SJCRH30 (cell line): ENCODE measurements around the gene COPRS. TPM values are rescaled to one million over a fixed set of nuclear protein-coding genes. Genes with fewer than 3 reads are reported as not detected.
A peak's percentile ranks its signal among the peaks of the same experiment; 100 is the strongest.
"Not testable (repeated sequence)": the region's sequence is repeated elsewhere in the genome, so short reads cannot be mapped to it uniquely, and the experiment has no call there.

Experiments used
- DNase-seq, 2 experiments: peaks; one replicate each; pipeline ENCODE4 v3.0.0-alpha.2; 2015 to 2020
- H3K27ac ChIP-seq: fragments of 250-450 bp; sonication (Bioruptor Pico); 2 replicates; pipeline ENCODE4 v1.5.1; 2020; ENCODE audit warnings: mild to moderate bottlenecking, moderate library complexity
- H3K27me3 ChIP-seq: fragments of 250-450 bp; sonication (Bioruptor Pico); 2 replicates; pipeline ENCODE4 v1.5.1; 2020; ENCODE audit warnings: mild to moderate bottlenecking, moderate library complexity
- H3K36me3 ChIP-seq: fragments of 250-450 bp; sonication (Bioruptor Pico); 2 replicates; pipeline ENCODE4 v1.5.1; 2020; ENCODE audit warnings: mild to moderate bottlenecking, moderate library complexity
- H3K4me1 ChIP-seq: fragments of 250-450 bp; sonication (Bioruptor Pico); 2 replicates; pipeline ENCODE4 v1.5.1; 2020; ENCODE audit warnings: mild to moderate bottlenecking, moderate library complexity
- H3K4me3 ChIP-seq: fragments of 250-450 bp; sonication (Bioruptor Pico); 2 replicates; pipeline ENCODE4 v1.5.1; 2020; ENCODE audit warnings: mild to moderate bottlenecking, moderate library complexity
- H3K9me3 ChIP-seq: fragments of 250-450 bp; sonication (Bioruptor Pico); replicated peaks from 2 replicates; pipeline ENCODE4 v1.5.1; 2020; ENCODE audit warnings: mild to moderate bottlenecking, moderate library complexity
- total RNA-seq: library from RNA; depleted of rRNA; stranded (reverse); fragments of >200 nt; shearing (Covaris generic); gene quantifications from 2 replicates; pipeline ENCODE4 v1.2.3, GENCODE V29; 2014

Gene COPRS
- total RNA-seq, 1 experiment from 2014 or later, result 94.7 TPM

- Histone ChIP-seq H3K27me3 (no peaks in the 10 kb centered on the region), H3K4me3 (no peak overlapping the region), H3K9me3 (no peaks in the 10 kb centered on the region), H3K4me1 (no peaks in the 10 kb centered on the region; the same call in 1 of the 2 replicates), H3K36me3 (no peaks in the 10 kb centered on the region), H3K27ac (no peak overlapping the region)
- DNase-seq, result peak; percentile 26 to 49
These were observed 27.8 kb downstream of the COPRS start for GRCh38 chr17:31830971-31831858.

GRCh38 chr17:31829649-31830048 is 29.4 kb downstream of the COPRS start:
- H3K4me1 ChIP-seq, result no peaks in the 10 kb centered on the region; the same call in 1 of the 2 replicates
- H3K27me3 ChIP-seq, result no peaks in the 10 kb centered on the region
- no peak for DNase-seq
- no peak overlapping the region for H3K4me3 ChIP-seq
- no peaks in the 10 kb centered on the region for H3K9me3 ChIP-seq
- no peak overlapping the region for H3K27ac ChIP-seq
- no peaks in the 10 kb centered on the region for H3K36me3 ChIP-seq

GRCh38 chr17:31828955-31829354 is 30.1 kb downstream of the COPRS start:
- H3K9me3 ChIP-seq, H3K4me1 ChIP-seq, H3K27ac ChIP-seq, H3K4me3 ChIP-seq, H3K36me3 ChIP-seq, H3K27me3 ChIP-seq, DNase-seq: not testable (repeated sequence)

GRCh38 chr17:31825961-31826691 is 32.9 kb downstream of the COPRS start:
- Histone ChIP-seq H3K4me3 (no peak overlapping the region), H3K27ac (no peak overlapping the region), H3K4me1 (no peaks in the 10 kb centered on the region; the same call in 1 of the 2 replicates), H3K27me3 (no peaks in the 10 kb centered on the region), H3K9me3 (no peaks in the 10 kb centered on the region), H3K36me3 (no peaks in the 10 kb centered on the region)
- peak; percentile 40 to 45 for DNase-seq

DNA sequence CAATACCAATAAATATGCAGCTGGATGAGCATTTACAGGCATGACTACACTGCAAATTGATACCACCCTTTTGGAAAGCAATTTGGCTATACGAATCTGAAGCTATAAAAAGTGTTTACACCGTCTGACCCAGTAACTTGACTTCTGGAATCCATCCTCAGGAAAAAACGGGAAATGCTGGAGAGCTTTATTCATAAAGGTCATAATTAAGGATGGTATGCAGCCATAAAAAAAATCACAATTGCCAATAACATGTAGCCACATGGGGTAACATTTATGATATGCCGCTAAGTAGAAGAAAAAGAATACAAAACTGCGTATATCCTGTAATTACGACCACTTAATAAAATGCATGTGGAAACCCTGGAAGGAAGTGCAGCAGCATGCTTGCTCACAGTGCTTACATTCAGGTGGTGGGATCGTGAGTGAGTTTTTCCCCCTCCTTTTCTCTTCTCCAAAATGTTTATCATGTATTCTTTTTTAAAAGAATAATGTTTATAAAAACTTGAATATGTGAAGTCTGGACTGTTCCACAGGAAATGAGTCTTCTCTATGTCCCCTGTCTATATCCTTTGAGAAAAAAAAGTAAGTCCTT is 34.2 kb downstream of the COPRS start:
- H3K27ac ChIP-seq, result no peak overlapping the region
- H3K4me3 ChIP-seq, result no peak overlapping the region
- H3K27me3 ChIP-seq, result no peaks in the 10 kb centered on the region
- H3K4me1 ChIP-seq, result no peaks in the 10 kb centered on the region; the same call in 1 of the 2 replicates
- no peaks in the 10 kb centered on the region for H3K36me3 ChIP-seq
- no peaks in the 10 kb centered on the region for H3K9me3 ChIP-seq
- DNase-seq, result no peak

DNA sequence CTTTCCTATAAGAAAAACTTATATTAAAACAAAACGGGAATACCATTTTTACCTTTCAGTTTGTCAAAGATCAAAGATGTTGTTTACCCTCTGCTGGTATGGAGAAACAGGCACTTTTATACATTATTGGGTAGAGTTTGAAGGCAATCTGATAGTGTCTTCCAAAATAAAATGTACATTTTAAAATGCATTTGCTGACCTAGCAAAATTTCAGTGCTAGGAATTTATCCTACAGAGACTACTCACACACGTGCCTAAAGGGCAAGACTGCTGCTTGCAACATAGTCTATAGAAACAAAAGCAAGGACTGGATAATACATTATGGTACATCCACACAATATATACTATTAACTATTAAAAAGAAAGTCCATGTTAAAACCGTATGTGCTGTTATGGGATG is 36.0 kb downstream of the COPRS start:
- DNase-seq, result no peak
- Histone ChIP-seq H3K4me1 (no peaks in the 10 kb centered on the region; the same call in 1 of the 2 replicates), H3K4me3 (no peak overlapping the region), H3K9me3 (no peaks in the 10 kb centered on the region), H3K27ac (no peak overlapping the region), H3K27me3 (no peaks in the 10 kb centered on the region), H3K36me3 (no peaks in the 10 kb centered on the region)

DNA sequence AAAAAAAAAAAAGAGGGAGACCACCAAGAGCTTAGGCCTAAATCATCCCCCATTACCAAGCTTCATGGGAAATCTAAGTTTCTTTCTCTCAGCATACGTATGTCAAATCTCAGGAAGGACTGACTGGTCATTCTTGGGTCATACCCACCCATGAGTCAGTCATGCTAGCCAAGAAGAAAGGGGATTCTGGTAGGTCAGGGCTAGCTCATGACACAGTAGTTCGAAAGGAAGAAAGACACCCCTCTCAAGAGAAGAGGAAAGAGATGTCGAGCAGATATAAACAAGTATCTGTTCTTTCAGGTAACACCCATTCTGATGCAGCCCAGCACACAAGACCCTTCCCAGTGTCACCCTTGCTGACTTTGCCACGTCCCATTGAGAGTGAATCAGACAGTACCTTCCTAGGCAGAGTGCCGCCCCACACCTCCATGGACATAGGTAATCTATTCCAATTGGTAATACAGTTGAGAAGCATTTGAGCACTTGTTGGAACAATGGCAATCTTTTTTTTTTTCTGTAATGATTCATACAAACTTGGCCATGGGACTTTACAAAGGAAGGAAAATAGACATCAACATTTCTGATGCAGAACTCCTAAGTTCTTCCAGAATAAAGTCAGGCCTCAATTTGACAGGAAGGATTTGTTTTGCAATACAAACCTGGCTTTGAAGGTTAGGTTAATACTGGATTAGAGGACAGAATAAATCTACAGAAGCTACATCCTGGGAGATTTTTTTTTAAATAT is 38.2 kb downstream of the COPRS start:
- 0 out of 2 replicates have a peak, but pooled peaks cover 4% of the 10 kb centered on the region for H3K27me3 ChIP-seq
- no peak overlapping the region for H3K27ac ChIP-seq
- no peak overlapping the region for H3K4me3 ChIP-seq
- DNase-seq, result no peak
- no peaks in the 10 kb centered on the region for H3K4me1 ChIP-seq
- H3K9me3 ChIP-seq, result no peaks in the 10 kb centered on the region
- H3K36me3 ChIP-seq, result no peaks in the 10 kb centered on the region

- no peaks in the 10 kb centered on the region for H3K9me3 ChIP-seq
- no peak overlapping the region for H3K4me3 ChIP-seq
- no peak for DNase-seq
- H3K36me3 ChIP-seq, result no peaks in the 10 kb centered on the region
- H3K27me3 ChIP-seq, result 0 out of 2 replicates have a peak, but pooled peaks cover 4% of the 10 kb centered on the region
- no peaks in the 10 kb centered on the region for H3K4me1 ChIP-seq
- no peak overlapping the region for H3K27ac ChIP-seq
These were observed 39.5 kb downstream of the COPRS start for GRCh38 chr17:31819578-31819977.

DNA sequence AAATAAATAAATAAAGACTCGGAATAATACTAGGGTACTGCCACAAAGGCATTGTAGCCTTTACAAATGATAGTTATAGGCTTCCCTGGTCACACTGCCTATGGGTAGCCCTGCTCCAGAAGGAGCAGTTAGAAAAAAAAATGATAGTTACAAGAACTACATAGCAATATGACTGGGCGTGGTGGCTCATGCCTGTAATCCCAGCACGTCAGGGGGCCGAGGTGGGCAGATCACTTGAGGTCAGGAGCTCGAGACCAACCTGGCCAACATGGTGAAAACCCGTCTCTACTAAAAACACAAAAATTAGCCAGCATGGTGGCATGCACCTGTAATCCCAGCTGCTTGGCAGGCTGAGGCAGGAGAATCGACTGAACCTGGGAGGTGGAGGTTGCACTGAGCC is 40.2 kb downstream of the COPRS start:
- H3K9me3 ChIP-seq, H3K36me3 ChIP-seq, H3K4me1 ChIP-seq, DNase-seq, H3K4me3 ChIP-seq, H3K27me3 ChIP-seq, H3K27ac ChIP-seq: not testable (repeated sequence)

DNA sequence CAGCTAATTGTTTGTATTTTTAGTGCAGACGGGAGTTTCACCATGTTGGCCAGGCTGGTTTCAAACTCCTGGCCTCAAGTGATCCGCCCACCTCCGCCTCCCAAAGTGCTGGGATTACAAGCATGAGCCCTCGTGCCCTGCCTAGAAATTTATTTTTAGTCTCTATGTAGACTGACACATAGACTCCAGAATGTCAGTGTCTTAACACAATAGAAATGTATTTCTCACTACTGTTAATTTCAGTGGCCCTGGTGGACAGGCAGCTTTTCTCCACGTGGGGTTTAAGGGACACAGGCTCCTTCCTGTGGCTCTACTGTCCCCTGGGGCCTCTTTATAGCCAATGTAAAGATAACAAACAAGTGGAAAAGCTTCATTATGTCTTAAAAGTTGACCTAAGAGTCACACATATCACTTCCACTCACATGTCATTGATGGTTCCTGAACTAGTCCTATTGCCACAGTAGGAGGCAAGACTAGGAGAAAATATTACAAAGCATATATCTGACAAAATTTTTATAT is 43.8 kb downstream of the COPRS start:
- Histone ChIP-seq H3K36me3 (no peaks in the 10 kb centered on the region), H3K4me3 (no peak overlapping the region), H3K27ac (no peak overlapping the region), H3K9me3 (no peaks in the 10 kb centered on the region), H3K27me3 (0 out of 2 replicates have a peak, but pooled peaks cover 4% of the 10 kb centered on the region), H3K4me1 (no peaks in the 10 kb centered on the region)
- DNase-seq, result no peak

DNA sequence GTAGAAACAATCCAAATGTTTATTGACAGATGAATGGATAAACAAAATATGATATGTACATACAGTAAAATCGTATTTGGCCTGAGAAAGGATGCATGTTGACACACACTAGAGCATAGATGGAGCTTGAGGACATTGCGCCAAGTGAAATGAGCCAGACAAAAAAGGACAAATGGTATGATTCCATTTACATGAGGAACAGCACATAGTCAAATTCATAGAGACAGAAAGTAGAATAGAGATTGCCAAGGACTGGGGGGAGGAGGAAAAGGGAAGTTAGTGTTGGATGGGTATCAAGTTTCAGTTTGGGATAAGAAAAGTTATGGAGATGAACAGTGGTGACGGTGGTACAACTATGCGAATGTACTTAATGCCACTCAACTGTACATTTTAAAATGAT is 47.9 kb downstream of the COPRS start:
- no peak overlapping the region for H3K4me3 ChIP-seq
- no peaks in the 10 kb centered on the region for H3K9me3 ChIP-seq
- no peak overlapping the region for H3K27ac ChIP-seq
- DNase-seq, result no peak
- no peaks in the 10 kb centered on the region for H3K4me1 ChIP-seq
- no peaks in the 10 kb centered on the region for H3K27me3 ChIP-seq
- H3K36me3 ChIP-seq, result no peaks in the 10 kb centered on the region

DNA sequence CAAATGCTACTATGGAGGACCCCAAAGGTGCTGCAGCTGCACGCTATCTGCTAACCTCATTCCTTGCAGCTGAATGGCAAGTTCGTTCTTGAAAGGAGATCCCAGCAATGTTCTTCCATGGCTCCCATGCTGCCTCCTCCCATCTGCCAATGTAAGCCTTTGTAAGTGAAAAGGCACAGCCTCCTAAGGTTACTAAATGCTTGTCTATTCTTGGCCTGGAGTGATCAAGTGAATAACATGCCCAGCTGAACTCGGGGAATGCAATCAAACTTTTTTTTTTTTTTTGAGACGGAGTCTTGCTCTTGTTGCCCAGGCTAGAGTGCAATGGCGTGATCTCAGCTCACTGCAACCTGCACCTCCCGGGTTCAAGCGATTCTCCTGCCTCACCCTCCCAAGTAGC is 49.2 kb downstream of the COPRS start:
- H3K9me3 ChIP-seq, H3K36me3 ChIP-seq, H3K27me3 ChIP-seq, H3K4me3 ChIP-seq, DNase-seq, H3K4me1 ChIP-seq, H3K27ac ChIP-seq: not testable (repeated sequence)

GRCh38 chr17:31808521-31809050 is 50.5 kb downstream of the COPRS start:
- no peaks in the 10 kb centered on the region for H3K27me3 ChIP-seq

DNA sequence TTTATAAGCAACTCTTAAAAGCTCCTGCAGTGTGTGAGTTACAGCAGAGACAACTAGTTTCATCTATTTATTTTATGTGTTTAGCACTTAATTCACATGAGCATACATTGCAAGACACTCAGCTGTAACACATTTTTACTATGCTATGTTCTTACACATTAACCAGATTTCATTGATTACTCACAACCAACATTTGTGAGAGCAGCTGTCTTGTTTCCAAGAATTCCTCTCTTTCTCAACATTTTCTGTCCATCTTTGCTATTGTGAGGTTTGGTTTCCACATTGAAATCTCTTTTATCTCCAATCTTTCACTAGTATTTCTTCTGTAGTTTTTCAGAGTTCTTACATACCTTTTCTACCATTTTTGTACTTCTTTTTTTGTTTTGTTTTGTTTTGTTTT is 51.2 kb downstream of the COPRS start:
- Histone ChIP-seq H3K36me3 (no peaks in the 10 kb centered on the region), H3K9me3 (no peaks in the 10 kb centered on the region), H3K4me3 (no peak overlapping the region), H3K4me1 (no peaks in the 10 kb centered on the region), H3K27ac (no peak overlapping the region), H3K27me3 (no peaks in the 10 kb centered on the region)
- no peak for DNase-seq

More at GRCh38 chr17:31808521-31809050, 50.5 kb downstream of the COPRS start:
- H3K27ac ChIP-seq, result no peak overlapping the region
- DNase-seq, result no peak
- no peaks in the 10 kb centered on the region for H3K36me3 ChIP-seq
- H3K4me1 ChIP-seq, result no peaks in the 10 kb centered on the region
- no peak overlapping the region for H3K4me3 ChIP-seq
- H3K9me3 ChIP-seq, result no peaks in the 10 kb centered on the region
